ENCODE measurements around the gene DLST. TPM values are rescaled to one million over a fixed set of nuclear protein-coding genes. Genes with fewer than 3 reads are reported as not detected.

The DLST gene
- polyA plus RNA-seq, 3 donors = 6.7 to 76.5 (median 7.3) TPM

- no peak overlapping the region for H3K27ac Mint-ChIP-seq
- H3K27ac ChIP-seq (ENCODE audit: low read depth in 1 of 2, low read length in 2 of 2) = no peak overlapping the region
- WGBS (ENCODE audit: insufficient coverage) = 100% methylated on average over 3 of the region's 6 CpGs
- H3K9ac ChIP-seq (ENCODE audit: insufficient read depth, low read length, poor library complexity, severe bottlenecking) = no peak overlapping the region
- H3K27me3 Mint-ChIP-seq (ENCODE audit: low read depth in 3 of 3) = peaks cover 0 to 3% (median 0%) of the 10 kb centered on the region in 3 donors
- no peak overlapping the region for H2AFZ ChIP-seq (ENCODE audit: insufficient read depth, low read depth, low read length, poor library complexity, severe bottlenecking)
- peaks cover 78 to 88% of the 10 kb centered on the region in 2 donors for H3K36me3 Mint-ChIP-seq
- no peak for TF ChIP-seq CTCF (IDR thresholded peaks at IDR 0.05)
- no peak overlapping the region for H3K4me3 ChIP-seq (replicated peaks in 1 of 3; ENCODE audit: low read depth in 2 of 3, low read length in 3 of 3)
- no peak for DNase-seq
- no peaks in the 10 kb centered on the region for H3K9me3 ChIP-seq (replicated peaks in 1 of 2; ENCODE audit: control insufficient read depth in 1 of 2, insufficient read depth in 1 of 2, low read length in 2 of 2)
- peaks cover 67 to 98% of the 10 kb centered on the region in 2 donors for H3K36me3 ChIP-seq (replicated peaks in 1 of 2; ENCODE audit: control insufficient read depth in 1 of 2, insufficient read depth in 2 of 2, low read length in 2 of 2)
- H3K4me3 Mint-ChIP-seq = no peak overlapping the region
- peaks cover 87% of the 10 kb centered on the region for H4K20me1 ChIP-seq (ENCODE audit: insufficient read depth, low read length)
- no peaks in the 10 kb centered on the region for H3K27me3 ChIP-seq (ENCODE audit: control insufficient read depth in 2 of 2, insufficient read depth in 2 of 2, low read length in 2 of 2)
- H3K79me2 ChIP-seq (ENCODE audit: insufficient read depth, low read length) = peaks cover 46% of the 10 kb centered on the region
- H3K4me2 ChIP-seq (replicated peaks; ENCODE audit: extremely low read depth, low read length, poor library complexity, severe bottlenecking) = no peak overlapping the region
- H3K4me1 ChIP-seq (ENCODE audit: control insufficient read depth in 1 of 2, insufficient read depth in 2 of 2, low read length in 2 of 2) = peaks cover 26% of the 10 kb centered on the region in 2 donors
- H3K4me1 Mint-ChIP-seq = peaks cover 36% of the 10 kb centered on the region
- intact Hi-C loops (cut with micrococcal nuclease) = no loop called here
- H3K9me3 Mint-ChIP-seq = no peaks in the 10 kb centered on the region
Measured at GRCh38 chr14:74890262-74890661, 8.5 kb downstream of the DLST start.

- peaks cover 0 to 3% (median 0%) of the 10 kb centered on the region in 3 donors for H3K27me3 Mint-ChIP-seq (ENCODE audit: low read depth in 3 of 3)
- no peaks in the 10 kb centered on the region for H3K27me3 ChIP-seq (ENCODE audit: control insufficient read depth in 2 of 2, insufficient read depth in 2 of 2, low read length in 2 of 2)
- peaks cover 28% of the 10 kb centered on the region for H3K4me1 Mint-ChIP-seq
- H3K9me3 ChIP-seq (replicated peaks in 1 of 2; ENCODE audit: control insufficient read depth in 1 of 2, insufficient read depth in 1 of 2, low read length in 2 of 2) = no peaks in the 10 kb centered on the region
- H3K36me3 Mint-ChIP-seq = peaks cover 79 to 90% of the 10 kb centered on the region in 2 donors
- H3K36me3 ChIP-seq (replicated peaks in 1 of 2; ENCODE audit: control insufficient read depth in 1 of 2, insufficient read depth in 2 of 2, low read length in 2 of 2) = peaks cover 73 to 98% of the 10 kb centered on the region in 2 donors
- no peak overlapping the region for H2AFZ ChIP-seq (ENCODE audit: insufficient read depth, low read depth, low read length, poor library complexity, severe bottlenecking)
- WGBS (ENCODE audit: insufficient coverage) = 87% methylated on average over 6 of the region's 6 CpGs
- H3K4me3 ChIP-seq (replicated peaks in 1 of 3; ENCODE audit: low read depth in 2 of 3, low read length in 3 of 3) = no peak overlapping the region
- H3K4me1 ChIP-seq (ENCODE audit: control insufficient read depth in 1 of 2, insufficient read depth in 2 of 2, low read length in 2 of 2) = peaks cover 26% of the 10 kb centered on the region in 2 donors
- no peak overlapping the region for H3K4me2 ChIP-seq (replicated peaks; ENCODE audit: extremely low read depth, low read length, poor library complexity, severe bottlenecking)
- H3K27ac Mint-ChIP-seq = peak overlapping the region in 2 of 7 donors; percentile 23 to 65
- intact Hi-C loops (cut with micrococcal nuclease) = no loop called here
- no peaks in the 10 kb centered on the region for H3K9me3 Mint-ChIP-seq
- peaks cover 85% of the 10 kb centered on the region for H4K20me1 ChIP-seq (ENCODE audit: insufficient read depth, low read length)
- DNase-seq = no peak
- H3K27ac ChIP-seq (ENCODE audit: low read depth in 1 of 2, low read length in 2 of 2) = no peak overlapping the region
- no peak overlapping the region for H3K4me3 Mint-ChIP-seq
- no peak for TF ChIP-seq CTCF (IDR thresholded peaks at IDR 0.05)
- H3K79me2 ChIP-seq (ENCODE audit: insufficient read depth, low read length) = peaks cover 34% of the 10 kb centered on the region
- H3K9ac ChIP-seq (ENCODE audit: insufficient read depth, low read length, poor library complexity, severe bottlenecking) = no peak overlapping the region
Measured at GRCh38 chr14:74891870-74892269, 10.2 kb downstream of the DLST start.
